Measurements from ENCODE around the gene FAAP100.

The FAAP100 gene

DNA sequence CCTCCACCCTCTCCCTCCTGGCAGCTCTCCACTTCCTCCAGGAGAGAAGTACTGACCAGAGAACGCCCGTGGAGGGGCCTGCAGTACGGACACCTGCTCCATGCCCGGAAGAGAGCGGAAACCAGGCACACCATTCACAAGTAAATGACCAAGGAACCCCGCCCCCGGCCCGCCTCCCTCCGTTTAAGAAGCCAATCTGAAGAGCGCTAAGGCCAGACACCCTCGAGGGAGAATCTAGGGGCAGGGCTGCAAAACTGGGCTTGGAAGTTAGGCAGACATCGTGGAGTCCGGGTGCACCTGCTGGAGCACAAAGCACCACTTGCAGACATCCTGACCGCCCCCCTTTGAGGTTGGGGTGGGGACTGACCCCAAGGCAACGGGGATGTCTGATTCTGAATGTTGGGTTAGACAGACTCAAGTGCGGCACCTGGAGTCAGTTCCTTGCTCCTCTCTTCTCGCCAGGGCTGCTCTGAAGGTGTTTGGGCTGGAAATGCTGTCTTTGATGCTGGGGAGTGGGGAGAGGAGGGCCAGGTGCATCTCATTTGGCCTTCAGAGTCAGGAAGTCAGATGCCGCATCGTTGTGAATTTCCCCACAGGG lies 964 bp upstream of the FAAP100 start:
- peak; percentile 78 for DNase-seq

DNA sequence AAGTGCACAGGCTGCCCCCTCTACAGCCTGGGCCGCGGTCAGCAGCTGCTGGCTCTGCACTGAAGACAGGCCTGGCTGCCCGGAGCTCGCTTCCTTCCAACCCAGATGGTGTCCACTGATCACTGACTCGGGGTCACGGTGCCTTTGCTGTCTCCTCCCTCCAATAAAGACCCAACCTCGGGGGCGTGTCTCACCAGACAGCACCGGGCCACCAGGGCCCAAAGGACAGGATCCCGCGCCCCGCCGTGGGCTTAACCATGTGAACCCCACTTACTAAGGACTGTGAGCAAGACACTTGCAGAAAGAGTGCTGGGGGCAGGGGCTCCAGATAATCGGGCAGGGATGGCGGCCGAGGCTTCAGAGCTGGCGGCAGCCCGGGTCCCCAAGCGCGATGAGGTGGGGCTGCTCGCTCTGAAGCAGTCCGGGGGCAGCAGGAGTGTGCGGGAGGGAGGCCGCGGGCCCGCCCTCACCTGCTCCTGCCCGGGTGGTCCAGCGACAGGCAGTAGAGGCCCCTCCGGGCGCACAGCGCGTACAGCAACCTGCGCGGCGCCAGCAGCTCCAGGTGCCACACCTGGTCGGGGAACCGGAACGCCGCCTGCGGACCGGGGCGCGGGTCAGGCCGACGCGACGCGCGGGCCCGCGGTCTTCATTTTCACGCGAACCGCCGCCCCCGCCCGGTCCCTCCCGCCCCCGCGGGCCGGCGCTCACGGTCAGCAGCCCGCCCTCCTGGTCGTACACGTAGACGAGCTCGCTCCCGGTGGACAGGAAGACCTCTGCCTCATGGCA lies 502 bp downstream of the FAAP100 start:
- peak; percentile 30 for DNase-seq

DNA sequence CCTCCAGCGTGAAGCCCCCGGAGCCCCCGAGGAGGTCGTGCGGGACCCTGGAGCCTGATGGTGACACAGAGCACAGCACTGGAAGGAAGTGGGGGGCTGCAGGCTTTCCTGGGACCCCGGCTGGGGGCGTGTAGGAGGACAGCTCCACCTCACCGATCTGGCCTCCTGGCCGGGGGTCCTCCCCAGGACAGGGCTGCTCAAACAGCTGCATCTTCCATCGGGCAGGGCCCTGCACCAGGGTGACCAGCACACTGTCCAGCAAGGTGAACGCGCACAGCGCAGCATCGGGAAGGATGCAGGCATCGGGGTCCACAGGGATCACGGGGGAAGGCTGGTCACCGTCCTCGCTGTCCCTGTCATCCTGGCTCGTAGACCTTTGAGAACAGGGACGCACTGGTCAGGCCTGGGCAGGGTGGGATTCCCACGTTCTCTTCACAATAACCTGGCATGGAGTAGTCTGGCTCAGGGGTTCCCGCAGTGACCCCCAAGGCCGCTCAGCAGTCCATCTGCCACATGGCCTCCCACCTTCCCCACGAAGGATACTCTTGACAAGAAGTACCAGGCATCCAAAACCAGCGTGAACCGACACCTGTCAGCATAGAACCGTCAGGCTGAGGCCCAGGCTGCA lies 1.2 kb downstream of the FAAP100 start:
- DNase-seq = no peak

DNA sequence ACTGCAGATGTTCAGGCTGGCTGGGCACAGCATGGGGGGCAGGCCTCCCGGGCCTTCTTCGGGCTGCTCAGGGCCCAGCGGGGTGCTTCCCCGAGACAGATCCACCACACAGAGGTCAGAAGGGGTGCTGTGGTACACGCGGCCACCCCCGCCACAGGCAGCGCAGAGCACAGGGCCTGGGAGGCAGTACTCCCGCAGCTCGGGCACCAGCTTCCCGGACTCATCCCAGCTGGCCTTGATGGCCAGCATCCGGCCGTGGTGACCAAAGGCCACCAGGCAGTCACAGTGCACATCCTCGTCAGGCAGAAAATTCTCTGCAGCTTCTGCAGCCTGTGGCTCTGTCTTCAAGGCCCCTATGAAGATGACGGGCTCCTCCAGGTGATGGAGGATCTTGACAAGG lies 1.9 kb downstream of the FAAP100 start:
- no peak for DNase-seq

DNA sequence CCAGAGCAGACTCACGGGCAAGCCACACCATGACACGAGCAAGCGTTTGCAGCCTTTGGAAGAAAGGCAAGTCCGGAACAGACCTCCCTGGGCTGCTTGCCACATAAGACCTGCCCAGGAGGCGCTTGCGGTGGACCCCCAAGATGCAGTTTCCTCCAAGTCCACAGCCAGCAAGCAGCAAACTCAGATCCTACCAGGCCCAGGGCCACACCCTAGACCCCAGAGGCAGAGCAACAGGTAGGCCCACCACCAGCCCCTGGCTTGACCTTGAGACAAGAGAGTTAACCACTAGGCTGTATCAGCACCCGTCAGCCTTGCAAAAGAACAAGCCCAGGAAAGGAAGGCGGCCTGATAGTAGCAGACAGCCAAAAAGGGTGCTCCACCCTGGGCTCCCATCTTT lies 2.3 kb downstream of the FAAP100 start:
- DNase-seq = no peak

DNA sequence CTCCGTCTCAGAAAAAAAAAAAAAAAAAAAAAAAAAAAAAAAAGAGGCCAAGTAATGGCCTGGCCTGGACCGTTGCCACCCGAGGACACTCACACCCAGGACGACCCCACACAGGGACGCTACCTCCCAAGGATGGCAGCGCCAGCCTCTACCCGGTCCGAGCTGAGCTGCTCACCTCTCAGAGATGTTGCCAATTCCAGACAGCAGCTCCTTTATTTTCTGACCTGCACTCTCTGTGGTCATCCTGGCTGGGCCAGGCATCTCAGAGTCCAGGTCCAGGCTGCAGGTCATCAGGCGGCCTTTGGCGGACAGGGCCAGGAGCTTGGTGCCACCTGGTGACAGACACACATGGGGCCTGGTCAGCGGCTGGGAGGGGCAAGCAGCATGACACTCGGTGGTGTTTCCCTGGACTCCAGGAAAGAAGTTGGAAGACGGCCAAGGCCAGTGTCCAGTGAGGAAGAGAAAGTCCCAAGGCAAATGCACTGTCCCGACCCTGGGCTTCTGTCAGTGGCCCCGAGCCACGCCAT lies 3.1 kb downstream of the FAAP100 start:
- no peak for DNase-seq

DNA sequence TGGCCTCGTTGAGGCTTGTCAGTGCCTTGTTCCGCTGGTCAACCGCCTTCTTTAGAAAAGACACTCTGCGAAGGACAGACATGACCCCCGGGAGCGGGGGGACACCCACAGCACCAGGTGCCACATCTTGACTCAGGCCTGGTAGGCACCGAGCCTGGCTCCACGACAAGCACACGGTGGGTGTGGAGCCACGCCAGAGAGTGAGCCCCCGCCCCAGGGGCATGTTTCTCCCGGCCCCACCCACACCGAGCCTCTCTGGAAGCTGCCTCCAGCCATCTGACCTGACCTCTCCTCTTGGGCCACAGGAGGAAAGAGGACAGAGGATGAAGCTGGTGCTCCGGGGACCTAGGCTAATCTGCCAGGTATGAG lies 4.6 kb downstream of the FAAP100 start:
- DNase-seq = no peak

DNA sequence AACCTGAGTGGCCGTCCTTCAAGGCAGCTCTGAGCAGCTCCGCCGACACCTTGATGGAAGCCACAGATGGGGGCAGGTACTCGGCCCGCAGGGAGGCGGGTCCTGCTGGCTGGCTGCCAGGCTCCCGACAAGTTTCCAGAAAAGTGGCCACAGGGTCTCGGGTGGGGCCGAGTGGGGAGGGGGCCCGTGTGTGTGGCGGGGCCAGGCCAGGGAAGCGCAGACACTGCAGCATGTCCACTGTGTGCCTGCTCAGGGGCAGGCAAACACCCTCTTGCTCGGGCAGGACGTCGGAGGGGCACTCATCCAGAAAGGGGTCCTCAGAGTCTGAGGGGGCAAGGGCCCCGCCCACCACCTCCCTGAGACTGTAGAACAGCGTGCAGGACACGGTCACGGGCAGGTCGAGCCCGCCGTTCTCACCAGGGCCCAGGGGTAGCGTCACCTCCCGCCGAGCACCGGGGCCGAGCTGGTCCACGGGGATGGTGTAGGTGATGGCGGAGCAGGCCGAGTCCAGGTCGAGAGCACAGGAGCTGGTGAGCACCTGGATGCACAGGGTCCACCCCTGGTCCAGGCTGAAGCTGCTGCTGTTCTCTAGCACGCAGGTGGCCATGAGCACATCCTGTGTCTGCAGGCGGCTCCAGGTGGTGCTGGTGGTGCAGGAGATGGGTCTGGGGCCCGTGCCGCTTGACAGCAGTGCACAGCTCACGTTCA lies 5.1 kb downstream of the FAAP100 start:
- DNase-seq = no peak

DNA sequence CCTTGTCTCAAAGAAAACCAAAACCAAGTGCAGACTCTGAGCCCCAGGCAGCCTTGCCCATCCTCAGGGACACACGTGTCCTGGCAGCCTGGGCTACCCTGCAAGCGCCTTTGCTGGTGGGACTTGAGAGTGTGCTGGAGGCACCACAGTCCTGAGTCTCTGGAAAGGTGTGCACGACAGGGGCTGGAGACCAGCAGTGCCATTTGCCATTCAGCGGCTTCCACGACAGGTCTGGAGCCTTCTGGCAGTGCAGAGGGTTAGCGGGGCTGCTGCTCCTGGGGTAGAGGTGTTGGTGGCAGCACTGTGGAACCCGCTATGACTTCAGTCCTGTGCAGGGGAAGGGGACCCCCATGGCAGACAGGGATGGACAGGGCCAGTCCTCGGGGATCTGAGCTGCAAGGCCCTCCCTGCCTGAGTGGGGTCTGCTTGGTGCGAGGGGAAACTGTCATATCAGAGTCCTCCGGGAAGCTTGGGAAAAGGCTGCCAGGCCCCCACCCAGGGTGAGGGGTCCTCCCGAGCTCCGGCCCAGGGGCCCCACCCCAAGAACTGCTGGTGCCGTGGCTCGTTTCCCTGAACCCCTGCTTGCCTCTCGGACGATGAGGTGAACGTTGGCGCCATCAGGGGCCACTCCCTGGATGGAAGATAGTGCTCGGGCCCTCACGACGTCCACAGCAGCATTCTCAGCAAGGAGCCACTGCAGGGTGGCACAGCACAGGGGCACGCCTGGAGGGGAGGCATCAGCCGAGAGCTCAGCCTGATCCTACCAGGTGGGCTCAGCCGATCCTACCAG lies 6.8 kb downstream of the FAAP100 start:
- no peak for DNase-seq

DNA sequence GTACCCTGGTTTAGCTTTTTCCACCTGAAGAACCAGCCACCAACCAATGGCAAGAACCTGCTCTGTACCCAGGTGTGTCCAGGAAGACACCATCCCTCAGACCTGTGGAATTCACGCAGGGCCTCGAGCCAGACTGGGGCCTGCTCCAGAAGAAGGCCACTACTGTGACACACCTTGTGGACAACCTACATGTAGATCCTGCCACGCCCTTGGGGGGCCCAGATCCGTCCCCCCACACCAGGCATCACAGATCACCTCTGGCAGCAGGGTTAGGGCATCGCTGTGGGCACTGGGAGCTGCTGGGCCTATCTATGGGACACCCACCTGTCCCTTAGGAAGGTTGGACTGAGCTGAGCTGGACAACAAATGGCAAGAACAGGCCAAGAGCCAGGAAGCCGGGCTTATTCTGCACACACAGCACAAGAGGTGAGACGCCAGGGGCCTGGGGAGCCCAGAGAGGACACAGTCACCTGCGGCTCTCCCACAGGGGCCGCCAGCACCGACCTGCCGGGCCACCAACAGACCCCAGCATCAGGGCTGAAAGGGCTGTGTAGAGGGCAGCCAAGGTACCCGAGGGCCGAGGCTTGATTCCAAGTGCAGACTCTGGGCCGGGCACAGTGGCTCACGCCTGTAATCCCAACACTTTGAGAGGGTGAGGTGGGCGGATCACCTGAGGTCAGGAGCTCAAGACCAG lies 7.7 kb downstream of the FAAP100 start:
- no peak for DNase-seq

DNA sequence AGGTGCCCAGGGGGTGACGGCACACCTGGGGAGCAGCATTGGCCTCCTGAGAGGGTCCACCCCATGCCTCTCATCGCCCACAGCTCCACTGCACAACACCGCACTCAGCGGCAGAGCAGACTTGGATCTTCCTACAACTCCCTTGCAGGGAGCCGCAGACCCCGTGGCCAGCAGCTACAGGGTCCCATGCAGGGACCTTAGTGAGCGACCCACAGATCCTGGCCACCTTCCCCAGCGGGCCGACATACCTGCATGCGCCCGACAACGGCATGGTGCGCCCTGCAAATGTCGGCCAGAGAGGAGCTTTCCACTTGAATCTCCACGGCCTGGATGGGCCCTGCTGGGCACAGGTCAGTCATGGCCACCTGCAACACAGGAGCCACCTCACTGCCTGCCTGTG lies 8.4 kb downstream of the FAAP100 start:
- no peak for DNase-seq

DNA sequence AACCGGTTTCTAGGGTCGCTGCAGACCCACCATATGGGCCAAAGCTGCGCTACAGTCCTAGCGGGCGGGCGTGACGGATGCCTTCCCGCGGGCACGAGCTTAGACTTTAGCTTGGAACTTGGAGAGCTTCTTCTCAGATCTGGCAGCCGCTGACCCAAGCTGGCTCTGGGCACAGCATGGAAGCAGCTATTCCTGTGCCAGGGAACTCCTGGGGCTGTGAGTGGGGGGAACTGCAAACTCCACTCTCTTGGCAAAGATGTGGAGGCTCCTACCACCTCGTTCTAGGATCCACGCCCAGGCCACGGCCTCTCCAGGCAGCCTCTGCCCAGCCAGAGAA lies 8.8 kb downstream of the FAAP100 start:
- no peak for DNase-seq

DNA sequence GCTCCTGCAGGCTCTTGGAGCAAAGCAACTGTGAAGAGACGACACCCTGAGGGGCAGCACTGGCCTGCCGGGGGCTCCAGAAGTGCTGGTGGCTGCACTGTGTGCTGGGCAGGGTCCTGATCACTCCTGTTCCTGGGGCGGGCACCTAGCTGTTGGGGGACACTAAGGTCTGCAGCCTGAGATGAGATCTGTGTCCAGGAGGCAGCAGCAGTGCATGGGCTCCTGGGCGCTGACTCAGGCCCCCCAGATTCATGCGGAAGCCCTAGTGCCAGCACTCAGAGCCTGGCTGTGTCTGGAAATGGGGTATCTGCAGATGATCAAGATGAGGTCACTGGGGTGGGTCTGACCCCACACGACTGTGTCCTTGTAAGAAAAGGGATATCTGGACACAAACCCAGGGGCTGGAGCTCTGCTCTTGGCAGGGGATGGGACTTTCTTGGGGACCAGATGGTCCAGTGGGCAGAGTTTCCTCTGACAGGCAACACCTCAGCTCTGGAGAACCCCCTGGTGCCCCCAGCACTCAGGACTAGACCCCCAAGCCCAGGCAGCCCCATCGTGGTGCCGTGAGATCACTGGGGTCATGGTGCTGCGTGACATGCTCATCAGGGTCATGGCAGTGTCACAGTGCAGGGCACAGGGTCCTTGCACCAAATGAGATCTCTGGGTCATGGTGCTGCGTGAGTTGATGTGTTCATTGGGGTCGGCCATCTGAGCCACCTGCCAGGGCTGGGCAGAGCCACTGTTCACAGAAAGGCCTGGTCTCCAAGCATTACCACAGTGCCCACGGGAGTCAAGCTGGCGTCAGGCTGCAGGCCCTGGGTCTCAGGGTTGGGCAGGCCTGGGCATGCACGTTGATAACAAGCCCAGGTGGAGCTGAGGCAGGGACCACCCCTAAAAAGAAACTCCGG lies 9.5 kb downstream of the FAAP100 start:
- DNase-seq = no peak

DNA sequence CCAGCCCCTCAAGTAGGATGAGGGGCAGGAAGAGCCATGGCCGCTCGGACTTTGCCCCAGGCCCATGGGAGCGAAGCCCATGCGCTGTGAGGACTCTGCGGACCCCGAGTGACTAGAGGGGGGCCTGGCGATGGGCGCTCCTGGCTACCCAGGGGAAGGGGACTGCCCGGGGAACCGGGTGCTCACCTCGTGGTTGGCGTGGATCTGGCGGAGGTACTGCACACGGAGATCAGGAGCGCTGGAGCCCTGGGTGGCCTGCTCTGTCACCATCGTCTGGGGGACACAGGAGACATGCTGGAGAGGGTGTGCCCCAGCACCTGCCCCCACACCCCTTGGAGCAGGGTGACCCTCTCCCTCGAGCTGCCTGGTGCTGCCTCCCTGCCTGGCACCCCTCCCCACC lies 11.0 kb downstream of the FAAP100 start:
- DNase-seq = no peak

DNA sequence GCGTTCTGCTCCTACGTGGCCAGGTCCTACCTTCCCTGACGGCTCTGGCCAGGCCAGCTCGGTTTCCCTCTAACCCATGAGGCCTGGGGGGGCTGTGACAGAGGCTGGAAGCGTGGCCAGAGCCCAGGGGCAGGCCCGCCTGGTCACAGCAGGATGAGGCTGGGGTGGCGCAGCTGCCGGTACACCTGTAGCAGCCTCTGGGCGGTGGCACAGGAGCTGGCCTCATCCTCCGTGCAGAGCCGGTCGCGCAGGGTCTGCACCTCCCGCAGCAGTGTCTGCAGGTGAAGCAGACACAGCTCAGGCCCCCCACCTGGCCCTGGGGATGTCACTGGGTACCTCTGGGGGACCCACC lies 11.5 kb downstream of the FAAP100 start:
- no peak for DNase-seq

DNA sequence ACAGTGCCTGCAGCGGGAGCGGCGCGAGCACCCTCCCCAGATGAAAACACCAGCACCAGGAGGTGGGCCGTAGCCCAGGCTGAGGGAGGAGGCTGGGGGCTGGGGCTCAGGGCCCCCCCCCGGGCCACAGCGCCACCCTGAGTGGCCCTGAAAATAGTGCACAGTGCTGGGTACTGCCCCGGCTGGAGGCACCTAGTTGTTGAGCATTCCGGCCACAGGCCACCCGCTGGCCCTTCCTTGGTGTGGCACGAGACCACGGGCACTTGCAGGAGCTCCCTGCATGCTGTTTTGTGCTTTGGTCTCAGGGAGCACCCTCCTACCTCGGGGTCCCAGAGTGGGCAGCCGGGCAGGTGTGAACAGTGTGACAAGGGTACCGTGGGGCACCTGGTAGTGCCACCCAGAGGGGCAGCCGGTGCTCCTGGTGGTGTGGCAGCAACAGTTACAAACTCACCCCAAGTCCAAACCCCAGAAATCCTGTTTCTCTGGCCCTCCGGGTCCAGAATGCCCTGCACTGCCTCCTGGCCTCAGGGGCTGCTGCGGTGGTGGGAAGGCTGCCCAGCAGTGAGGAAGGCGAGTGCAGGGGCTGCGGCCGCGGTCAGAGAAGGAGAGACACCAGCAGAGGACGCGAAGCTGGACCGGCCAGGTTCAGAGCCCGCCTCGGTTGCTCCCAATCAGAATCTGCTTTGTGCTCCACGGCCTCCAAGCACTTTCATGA lies 12.0 kb downstream of the FAAP100 start:
- no peak for DNase-seq

DNA sequence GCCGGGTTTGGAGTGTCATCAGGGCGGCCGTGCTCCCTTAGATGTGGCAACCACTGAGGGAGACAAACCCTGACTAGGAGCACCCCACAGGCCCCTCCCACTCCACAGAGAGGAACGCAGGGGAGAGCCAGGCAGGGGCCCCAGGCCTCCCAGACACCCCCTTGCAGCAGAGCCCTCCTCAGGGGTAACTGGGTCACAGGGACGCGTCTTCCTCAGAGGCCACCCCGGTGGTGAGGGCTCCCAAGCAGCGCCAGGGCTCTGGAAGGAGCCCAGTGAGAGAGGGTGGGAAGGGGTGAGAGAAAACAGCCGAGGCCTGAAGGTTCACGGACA lies 12.6 kb downstream of the FAAP100 start:
- no peak for DNase-seq

DNA sequence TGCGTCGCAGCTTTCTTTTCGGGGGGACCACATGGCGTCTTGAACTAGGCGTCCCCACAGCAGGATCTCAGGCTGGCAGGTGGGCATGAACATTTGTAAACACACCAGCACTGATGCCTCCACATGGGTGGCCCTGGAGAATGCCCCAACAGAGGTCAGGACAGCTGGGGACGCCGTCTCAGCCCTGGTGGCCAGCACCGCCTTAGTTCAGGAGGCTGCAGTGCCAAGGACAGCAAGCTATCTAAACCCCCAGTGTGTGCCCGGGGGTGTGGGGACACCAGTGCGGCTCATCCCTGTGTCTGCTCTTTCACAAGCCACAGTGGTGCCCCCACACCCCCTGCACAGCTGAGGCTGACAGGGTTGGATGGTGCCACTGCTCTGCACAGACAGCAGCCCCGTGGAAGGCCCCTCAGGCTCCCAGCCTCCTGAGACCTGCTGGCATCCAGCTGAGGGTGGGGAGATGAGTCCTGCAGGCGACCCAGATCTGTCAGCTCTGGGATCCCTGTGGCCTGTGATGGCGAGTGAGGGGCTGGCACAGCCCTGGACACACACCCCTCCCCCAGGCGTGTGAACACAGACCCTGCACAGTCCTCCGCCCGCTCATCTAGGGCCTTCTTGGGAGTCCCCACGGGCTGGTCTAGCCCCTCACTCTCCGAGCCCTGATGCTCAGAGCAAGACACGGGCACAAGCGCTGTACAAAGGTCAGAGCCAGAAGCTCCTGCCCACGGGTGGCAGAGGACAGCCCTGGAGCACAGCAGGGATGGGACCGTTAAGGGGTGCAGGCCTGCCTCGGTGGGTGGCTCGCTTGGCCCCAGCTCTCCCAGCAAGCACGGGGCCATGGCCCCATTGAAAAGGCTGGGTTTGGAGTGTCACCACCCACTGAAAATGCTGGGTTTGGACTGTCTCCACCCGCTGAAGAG lies 13.2 kb downstream of the FAAP100 start:
- DNase-seq = no peak

DNA sequence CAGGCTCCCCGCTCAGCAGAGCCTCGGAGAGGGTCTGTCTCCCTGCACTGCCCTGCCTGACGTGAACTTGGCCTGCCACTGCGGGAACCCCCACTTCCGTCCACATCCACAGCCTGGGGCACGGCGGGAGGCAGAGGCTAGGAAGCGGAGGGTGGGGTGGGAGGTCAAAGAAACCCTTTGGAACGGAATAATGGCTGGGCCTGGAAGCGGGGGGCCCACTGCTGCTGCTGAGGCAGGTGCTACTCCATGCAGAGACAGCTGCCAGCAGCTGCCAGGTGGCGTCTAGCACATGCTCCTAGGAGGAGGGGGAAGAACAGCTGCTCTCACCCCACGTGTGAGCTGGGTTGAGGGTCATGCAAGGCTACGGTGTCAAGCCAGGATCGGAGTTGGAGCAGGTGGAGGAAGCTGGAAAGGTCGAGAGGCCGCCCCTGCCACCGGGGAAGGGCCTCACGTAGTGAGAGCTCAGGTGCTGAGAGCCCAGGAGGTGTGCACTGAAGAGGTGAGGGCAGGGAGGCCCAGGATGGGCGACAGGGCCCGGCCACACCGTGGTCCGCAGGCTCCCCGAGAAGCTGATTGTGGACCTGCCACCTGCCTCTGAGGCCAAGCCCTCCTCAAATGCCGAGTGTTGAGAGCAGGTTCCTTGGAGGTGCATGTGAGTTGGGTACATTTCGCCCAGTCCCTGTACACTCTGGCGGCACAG lies 14.1 kb downstream of the FAAP100 start:
- DNase-seq = no peak
